Stimulated activated CD8-positive, alpha-beta memory T cell treated with anti-CD3 and anti-CD28 coated beads, Interleukin-2, amount 100 ng/mL, for 1 hour (primary cell): ENCODE measurements around the gene SEC22A.

ENCODE experiments used
- DNase-seq, 2 donors: peaks; one replicate each; pipeline ENCODE4 v3.0.0-alpha.2; 2020; ENCODE audit warnings: low read depth in 2 of 2

Gene SEC22A

DNA sequence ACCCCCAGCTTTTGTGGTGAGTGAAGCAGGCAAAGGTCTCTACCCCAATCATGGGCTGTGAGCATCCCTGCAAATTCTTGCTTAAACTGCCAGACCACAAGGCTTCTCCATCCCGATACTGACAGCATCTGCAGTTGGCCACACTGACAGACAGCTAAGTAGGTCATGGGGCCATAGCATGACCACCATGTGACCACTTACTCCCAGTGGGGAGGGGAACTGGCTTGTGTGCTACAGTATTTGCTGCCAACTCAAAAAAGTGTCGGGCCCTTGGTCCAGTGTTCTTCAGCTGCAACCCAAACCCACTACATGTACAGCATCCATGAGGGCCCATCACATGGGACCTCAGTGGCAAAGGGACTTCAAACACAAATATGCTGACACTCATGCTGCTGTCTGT, 103.4 kb downstream of the SEC22A start:
- DNase-seq, result no peak

- DNase-seq, result no peak
These were observed 105.3 kb downstream of the SEC22A start for GRCh38 chr3:123307064-123307463.

- no peak for DNase-seq
These were observed 108.4 kb downstream of the SEC22A start for GRCh38 chr3:123310186-123310585.

DNA sequence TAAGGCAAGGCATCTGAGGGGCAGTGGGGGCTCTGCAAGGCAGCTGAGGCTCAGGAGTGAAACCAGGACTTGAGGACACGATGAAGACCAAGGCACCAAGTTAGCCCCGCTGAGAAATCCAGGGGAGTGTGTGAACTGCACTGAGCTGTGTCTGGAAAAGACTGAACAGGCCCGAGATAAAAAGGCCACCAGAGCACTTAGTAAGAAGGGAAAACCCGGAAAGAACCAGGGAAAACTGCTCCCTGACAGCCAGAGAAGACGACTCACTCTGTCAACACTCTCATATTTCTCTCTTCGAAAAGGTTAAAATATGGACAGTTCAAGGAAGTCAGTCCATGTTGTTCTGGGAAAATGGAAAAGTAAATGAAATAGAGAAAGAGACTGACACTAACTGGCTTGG, 109.0 kb downstream of the SEC22A start:
- DNase-seq, result no peak

- DNase-seq, result no peak
These were observed 109.5 kb downstream of the SEC22A start for GRCh38 chr3:123311201-123311600.

DNA sequence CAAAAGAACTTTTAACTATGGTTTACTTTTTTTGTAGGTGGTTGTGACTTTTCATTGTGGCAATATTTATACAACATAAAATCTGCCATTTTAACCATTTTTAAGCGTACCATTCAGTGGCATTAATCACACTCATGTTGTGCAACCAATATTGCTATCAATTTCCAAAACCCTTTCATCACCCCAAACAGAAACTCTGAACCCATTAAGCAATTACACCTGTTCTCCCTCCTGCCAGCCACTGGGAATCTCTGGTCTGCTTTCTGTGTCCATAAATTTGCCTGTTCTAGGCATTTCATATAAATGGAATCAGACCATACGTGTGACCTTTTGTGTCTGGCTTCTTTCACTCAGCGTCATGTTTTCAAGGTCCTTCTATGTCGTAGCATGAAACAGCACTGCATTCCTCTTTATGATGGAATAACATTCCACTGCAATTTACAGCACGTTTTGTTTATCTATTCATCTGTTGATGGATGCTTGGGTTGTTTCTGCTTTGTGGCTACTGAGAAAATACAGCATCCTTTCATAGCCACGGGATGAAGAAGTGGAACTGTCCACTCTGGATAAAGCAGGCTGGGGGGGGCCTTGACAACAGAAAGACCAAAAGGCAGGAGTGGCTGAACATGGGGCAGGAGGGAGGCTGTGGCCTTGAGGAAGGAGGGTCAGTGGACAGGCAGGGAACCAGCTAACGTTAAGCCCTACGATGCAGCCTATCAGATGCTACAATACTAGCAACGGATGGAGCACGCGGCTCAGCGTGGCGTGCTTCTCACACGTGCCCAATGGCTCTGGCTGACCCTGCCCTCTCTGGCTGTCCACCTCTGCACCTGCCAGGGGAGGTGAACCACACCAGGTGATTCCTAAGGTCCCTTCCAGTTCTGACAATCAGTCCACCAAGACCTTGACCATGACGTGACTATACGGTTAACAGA, 110.9 kb downstream of the SEC22A start:
- DNase-seq, result no peak

DNA sequence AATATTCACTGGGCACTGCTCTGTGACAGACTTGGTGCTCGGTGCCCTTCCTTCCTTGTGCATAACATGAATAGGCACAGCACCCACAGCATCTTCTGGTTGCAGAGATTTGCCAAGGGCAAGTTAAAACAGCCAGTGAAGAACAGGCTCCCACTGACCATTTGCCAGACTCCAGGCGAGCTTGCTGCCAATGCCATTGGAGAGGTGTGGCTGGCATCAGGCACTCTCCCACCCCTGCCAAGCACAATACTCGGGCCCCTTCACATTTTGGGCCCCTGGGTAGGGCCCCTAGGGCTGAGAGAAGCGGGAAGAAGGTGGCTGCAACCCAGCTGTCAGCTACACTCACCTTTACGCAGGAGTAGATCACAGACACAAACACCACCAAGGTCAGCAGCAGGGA, 112.1 kb downstream of the SEC22A start:
- DNase-seq, result no peak

GRCh38 chr3:123314359-123315270, 112.9 kb downstream of the SEC22A start:
- no peak for DNase-seq

DNA sequence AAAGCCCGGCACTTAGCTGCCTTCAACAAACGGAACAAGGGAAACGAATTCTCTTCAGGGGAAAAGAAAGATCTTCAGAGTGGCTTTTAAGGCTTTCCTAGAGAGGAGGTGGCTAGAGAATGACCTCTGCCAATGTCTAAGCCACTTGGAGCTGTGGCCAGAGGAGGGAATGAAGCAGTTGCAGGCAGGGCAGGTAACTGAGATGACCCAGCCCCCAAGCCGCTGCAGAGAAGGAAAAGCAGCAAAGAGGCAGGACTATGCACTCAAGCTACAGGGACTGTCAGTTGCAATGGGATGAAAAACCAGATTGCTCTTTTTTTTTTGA, 113.5 kb downstream of the SEC22A start:
- DNase-seq, result no peak

DNA sequence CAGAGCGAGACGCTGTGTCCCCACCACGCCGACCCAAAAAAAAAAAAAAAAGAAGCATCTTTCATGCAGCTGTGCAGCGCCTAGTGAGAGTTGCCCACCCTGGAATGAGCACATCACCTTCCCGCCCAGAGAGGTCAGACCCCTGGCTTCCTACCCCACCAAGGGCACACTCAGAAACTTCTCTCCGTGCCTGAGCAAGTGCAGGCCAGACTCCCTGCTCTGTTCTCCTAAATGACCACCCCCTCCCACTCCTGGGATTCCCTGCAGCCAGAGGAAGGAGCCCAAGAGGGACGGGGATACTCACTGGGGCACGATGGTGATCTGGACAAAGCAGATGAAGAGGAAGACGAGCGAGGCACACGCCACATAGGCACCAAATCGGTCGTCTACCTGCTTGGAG, 116.0 kb downstream of the SEC22A start:
- DNase-seq, result no peak

- DNase-seq, result no peak
These were observed 116.6 kb downstream of the SEC22A start for GRCh38 chr3:123318374-123318773.

DNA sequence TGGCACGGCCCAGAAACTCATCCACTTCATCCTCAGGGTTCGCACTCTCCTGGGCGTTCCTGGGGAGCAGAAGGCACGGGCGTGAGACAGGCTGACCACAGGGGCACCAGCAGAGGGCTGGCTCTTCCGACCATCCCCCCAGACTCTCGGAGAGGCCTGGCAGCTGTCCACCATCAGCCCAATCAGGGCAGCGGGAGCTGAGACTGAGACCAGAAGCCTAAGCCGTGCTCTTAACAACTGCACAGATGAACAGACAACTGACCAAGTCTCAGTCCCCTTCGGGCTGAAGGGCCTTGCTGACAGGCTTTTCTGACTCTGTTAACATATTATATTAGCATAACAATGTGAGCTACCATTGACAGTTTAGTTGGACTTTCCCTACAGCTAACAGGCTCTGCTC, 118.0 kb downstream of the SEC22A start:
- DNase-seq, result no peak

- DNase-seq, result no peak
These were observed 118.5 kb downstream of the SEC22A start for GRCh38 chr3:123320221-123320620.

- DNase-seq, result no peak
These were observed 120.1 kb downstream of the SEC22A start for GRCh38 chr3:123321806-123322205.

GRCh38 chr3:123322866-123323265, 121.1 kb downstream of the SEC22A start:
- no peak for DNase-seq
